ENCODE measurements around the gene IRF9.

IRF9 gene

GRCh38 chr14:24160850-24161804 lies at the start of gene IRF9:
TSS of gene IRF9 (plus strand) at chr14:24161265. CDS start at chr14:24162145, 880 bp downstream.
- peak within 1 kb of the TSS; percentile 34 for H3K4me3 ChIP-seq (ENCODE audit: low read depth, low read length)

- peak overlapping the region; percentile 94 for H3K4me3 ChIP-seq (ENCODE audit: low read depth, low read length)
Observed at GRCh38 chr14:24113379-24113800, 47.7 kb upstream of the IRF9 start.

DNA sequence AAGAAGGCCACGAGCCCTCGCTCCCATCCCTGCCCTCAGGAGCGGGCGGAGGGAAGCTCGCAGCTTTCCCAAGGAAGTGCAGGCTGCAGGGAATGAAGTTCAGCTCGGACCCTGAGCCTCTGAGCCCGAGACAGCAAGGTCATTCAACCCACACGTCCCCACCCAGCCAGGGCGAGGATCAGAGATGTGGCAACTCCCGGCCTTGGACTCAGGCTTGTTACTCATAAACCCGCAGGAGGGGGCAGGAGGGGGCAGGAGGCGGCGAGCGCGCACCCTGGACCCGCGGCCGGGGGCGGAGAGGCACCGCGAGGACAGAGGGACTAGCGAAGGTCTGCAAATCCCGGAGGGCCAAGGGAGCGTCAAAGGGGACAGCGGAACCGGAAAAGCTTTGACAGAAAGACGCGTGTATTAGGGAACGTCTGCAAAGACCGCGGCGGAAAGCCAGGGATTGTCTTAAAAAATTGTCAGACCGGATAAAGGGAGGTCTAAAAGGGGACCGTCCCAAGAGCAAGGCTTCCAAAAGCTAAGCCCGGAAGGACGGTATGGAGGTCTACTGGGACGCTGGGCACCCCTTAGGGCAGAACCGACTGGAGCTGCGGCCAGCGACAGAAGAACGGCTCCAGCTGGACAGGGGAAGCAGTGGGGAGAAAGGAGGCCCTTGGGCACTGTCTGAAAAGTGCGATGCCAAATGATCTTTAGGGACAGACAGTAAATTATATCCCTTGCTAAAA lies 47.1 kb upstream of the IRF9 start:
- peak overlapping the region; percentile 94 for H3K4me3 ChIP-seq (ENCODE audit: low read depth, low read length)

GRCh38 chr14:24114532-24115421 lies 46.3 kb upstream of the IRF9 start, which contains the start of the genes DCAF11 and NRL:
TSS of gene DCAF11 (plus strand) at chr14:24114777. CDS start at chr14:24115595, 818 bp downstream.
TSS of gene NRL (minus strand) at chr14:24114949. CDS start at chr14:24082848, 32,101 bp downstream.
- peak within 1 kb of the TSS; percentile 94 for H3K4me3 ChIP-seq (ENCODE audit: low read depth, low read length)

DNA sequence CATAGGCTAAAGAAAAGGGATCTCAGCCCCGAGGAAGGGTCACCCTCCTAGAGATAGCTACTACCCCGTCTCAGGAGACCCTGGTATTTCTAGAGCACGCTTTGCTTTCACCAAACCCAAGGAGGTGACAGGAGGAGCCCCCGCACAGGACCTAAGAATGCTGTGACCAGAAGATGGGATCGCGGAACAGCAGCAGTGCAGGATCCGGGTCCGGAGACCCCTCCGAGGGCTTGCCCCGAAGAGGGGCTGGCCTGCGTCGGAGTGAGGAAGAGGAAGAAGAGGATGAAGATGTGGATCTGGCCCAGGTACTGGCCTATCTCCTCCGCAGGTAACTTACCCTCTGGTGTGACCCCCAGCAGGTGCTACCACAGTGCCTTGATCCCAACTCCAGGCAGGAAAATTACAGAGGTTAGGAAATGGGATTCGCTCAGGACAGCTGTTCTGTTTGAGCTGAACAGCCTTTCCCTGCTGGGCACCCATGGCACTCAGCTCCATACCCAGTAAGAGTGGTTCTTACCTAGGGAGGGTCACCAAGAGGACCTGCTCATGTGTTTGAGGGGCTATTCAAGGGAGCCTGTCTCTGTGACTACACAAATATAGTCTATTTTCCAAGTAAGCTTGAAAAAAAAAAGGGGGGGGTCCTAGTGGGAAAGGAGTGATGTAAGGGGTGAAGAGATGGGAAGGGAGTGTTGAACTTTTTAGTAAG lies 45.5 kb upstream of the IRF9 start:
- peak overlapping the region; percentile 94 for H3K4me3 ChIP-seq (ENCODE audit: low read depth, low read length)

DNA sequence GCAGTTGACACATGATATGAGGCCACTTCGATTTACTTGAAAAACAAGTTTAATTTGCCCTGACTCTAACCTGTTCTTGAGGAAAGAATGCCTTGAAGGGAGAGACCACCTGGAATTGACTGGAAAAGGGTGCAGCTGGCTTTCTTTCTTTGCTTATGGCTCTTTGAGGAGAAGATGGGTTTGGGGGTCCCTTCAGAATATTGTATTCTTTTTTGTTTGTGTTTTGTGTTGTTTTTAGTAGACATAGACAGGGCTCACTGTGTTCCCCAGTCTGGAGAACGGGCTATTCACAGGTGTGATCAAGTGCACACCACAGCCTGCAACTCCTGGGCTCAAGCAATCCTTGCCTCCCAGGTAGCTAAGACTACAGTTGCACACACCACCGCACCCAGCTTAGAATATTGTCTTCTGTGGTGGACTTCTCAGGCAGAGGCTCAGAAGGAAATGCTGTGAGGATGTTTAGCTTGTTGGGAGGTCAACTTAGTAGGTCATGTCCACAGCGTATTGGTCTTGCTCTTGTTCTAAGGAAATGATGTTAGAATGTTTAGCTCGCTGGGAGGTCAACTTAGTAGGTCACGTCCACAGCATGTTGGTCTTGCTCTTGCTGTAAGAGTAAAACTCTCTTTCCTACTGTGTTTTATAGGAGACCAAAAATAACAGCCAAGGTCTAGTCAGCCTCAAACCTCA lies 44.8 kb upstream of the IRF9 start:
- no peak overlapping the region for H3K4me3 ChIP-seq (ENCODE audit: low read depth, low read length)

DNA sequence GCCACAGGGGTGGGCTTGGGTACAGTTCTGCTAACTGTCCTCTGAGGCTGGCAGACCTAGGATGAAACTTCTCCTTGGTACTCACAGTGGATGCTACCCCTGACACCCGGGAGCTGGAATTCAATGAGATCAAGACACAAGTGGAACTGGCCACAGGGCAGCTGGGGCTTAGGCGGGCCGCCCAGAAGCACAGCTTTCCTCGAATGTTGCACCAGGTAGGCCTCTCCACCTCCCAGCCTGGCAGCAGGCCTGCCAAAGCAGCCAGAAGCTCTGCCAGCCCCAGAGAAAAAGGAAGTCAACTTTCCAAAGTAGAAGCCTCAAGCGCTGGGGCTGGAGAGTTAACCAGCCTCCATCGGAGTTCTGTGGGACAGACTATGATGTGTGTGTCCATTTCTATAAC lies 43.9 kb upstream of the IRF9 start:
- no peak overlapping the region for H3K4me3 ChIP-seq (ENCODE audit: low read depth, low read length)

DNA sequence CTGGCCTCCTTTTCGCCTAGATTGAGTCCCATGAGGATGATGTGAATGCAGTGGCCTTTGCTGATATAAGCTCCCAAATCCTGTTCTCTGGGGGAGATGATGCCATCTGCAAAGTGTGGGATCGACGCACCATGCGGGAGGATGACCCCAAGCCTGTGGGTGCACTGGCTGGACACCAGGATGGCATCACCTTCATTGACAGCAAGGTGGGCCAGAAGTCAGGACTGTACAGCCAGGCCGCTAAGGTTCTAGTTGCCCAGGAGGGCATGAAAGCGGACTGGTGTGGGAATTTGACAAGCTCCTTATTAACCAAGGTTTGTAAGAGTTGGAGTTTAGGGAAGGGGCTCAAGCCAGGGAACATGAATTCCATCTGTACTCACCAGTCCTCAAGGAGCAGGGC lies 41.4 kb upstream of the IRF9 start:
- H3K4me3 ChIP-seq (ENCODE audit: low read depth, low read length): no peak overlapping the region

GRCh38 chr14:24121210-24121609 lies 39.9 kb upstream of the IRF9 start:
- H3K4me3 ChIP-seq (ENCODE audit: low read depth, low read length): no peak overlapping the region

DNA sequence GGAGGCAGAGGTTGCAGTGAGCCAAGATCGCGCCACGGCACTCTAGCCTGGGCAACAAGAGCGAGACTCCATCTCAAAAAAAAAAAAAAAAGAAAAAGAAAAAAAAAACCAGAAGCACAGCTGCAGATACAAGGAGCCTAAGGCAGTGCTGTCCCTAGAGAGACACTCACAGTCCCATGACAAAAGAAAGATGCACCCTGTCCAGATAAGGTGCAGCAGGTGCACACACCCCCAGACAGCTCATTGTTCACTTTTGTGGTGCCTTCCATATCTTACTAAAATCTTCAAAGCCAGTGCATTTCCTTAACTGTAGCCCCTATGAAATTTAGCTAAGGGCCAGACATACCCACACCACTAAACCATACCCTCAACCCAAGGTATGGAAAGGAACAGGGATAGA lies 38.6 kb upstream of the IRF9 start:
- no peak overlapping the region for H3K4me3 ChIP-seq (ENCODE audit: low read depth, low read length)

DNA sequence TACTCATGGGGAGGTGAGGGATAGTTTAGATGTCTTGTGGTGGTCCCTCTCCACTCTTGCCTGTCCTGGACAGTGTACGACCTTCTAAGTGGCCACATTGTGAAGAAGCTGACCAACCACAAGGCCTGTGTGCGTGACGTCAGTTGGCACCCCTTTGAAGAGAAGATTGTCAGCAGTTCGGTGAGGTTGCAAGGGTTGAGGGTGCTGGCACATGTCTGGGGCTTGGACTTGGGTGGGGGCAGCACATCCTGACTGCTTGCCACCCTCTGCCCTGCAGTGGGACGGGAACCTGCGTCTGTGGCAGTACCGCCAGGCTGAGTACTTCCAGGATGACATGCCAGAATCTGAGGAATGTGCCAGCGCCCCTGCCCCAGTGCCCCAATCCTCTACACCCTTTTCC lies 38.2 kb upstream of the IRF9 start:
- H3K4me3 ChIP-seq (ENCODE audit: low read depth, low read length): no peak overlapping the region

- no peak overlapping the region for H3K4me3 ChIP-seq (ENCODE audit: low read depth, low read length)
Observed at GRCh38 chr14:24123424-24124417, 37.3 kb upstream of the IRF9 start.

DNA sequence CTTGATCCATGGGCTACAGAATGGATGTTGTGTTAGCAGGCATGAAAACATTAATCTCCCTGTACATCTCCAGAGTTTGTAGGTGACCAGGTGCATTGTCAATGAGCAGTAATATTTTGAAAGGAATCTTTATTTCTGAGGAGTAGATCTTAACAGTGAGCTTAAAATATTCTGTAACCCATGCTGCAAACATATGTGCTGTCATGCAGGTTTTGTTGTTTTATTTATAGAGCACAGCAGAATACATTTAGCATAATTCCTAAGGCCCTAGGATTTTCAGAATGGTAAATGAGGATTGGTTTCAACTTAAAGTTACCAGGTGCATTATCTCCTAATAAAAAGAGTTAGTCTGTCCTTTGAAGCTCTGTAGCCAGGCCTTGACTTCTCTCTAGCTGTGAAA lies 34.1 kb upstream of the IRF9 start:
- no peak overlapping the region for H3K4me3 ChIP-seq (ENCODE audit: low read depth, low read length)

- H3K4me3 ChIP-seq (ENCODE audit: low read depth, low read length): no peak overlapping the region
Observed at GRCh38 chr14:24127673-24128072, 33.4 kb upstream of the IRF9 start.

- H3K4me3 ChIP-seq (ENCODE audit: low read depth, low read length): no peak overlapping the region
Observed at GRCh38 chr14:24129410-24129998, 31.6 kb upstream of the IRF9 start.

- H3K4me3 ChIP-seq (ENCODE audit: low read depth, low read length): no peak within 1 kb of the TSS
Observed at GRCh38 chr14:24130380-24130716, 30.7 kb upstream of the IRF9 start, which contains the start of gene FITM1. TSS of gene FITM1 (plus strand) at chr14:24130659. CDS start at chr14:24131564, 905 bp downstream.

DNA sequence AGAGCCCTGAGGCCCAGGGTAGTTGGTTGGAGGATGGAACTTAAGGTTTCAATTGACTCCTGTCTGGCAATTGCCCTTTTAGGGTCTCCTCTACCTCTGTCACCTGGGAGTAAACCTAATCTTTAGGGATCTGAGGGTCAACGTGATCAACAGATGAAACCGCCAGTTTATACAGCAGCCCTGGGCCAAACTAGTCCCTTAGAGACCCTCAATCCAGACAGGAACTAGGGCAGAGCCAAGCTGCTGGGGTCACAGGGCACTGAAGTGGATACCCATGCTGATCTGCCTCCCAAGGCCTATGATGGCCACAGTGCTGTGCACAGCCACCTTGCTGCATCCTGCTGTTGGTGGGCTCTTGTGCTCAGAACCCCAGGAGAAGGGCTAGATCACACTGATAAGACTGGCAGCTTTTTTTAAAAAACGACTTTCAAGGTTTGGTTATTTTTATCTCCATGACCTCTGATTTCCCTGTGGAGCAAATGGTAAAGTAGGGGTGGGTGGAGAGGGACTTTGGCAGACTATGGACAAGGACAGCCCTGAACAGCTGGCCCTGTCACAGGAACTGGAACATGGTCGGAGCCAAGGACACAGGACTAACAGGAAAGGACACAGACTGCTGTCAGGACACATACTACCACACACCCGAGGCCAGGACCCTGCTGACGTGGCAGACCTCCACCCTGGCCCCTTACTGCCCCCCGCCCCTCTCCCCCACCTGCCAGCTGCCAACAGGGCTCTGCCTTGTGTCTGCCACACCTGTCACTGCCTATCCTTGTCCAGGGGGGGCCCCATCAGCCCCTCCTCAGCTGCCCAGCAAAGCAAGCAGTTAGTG lies 30.1 kb upstream of the IRF9 start:
- no peak overlapping the region for H3K4me3 ChIP-seq (ENCODE audit: low read depth, low read length)
